HepG2 (cell line): Measurements from ENCODE around the gene PIP5K1A. TPM values are rescaled to one million over a fixed set of nuclear protein-coding genes. Genes with fewer than 3 reads are reported as not detected.

Source experiments
- ARID2 ChIP-seq: sonication (generic); formaldehyde crosslinking; IDR thresholded peaks from 2 replicates; pipeline ENCODE4 v1.8.1; 2022; ENCODE audit warnings: mild to moderate bottlenecking, missing genetic modification reagents, borderline replicate concordance
- HOXA5 ChIP-seq: sonication (generic); formaldehyde crosslinking; IDR thresholded peaks from 2 replicates; pipeline ENCODE4 v1.4.0; 2020; ENCODE audit warnings: missing genetic modification reagents
- U2AF2 ChIP-seq: fragments of 200-400 bp; formaldehyde crosslinking; IDR thresholded peaks from 2 replicates; pipeline ENCODE4 v1.6.1; 2017; ENCODE audit warnings: low read depth, mild to moderate bottlenecking, low read length
- ZNF530 ChIP-seq: sonication (generic); formaldehyde crosslinking; IDR thresholded peaks from 2 replicates; pipeline ENCODE4 v1.5.0; 2020; ENCODE audit warnings: low read depth, mild to moderate bottlenecking, missing genetic modification reagents
- ZNF569 ChIP-seq: sonication (generic); formaldehyde crosslinking; IDR thresholded peaks from 2 replicates; pipeline ENCODE4 v1.5.0; 2020; ENCODE audit warnings: mild to moderate bottlenecking, missing genetic modification reagents, moderate library complexity, borderline replicate concordance
- polyA plus RNA-seq, 8 experiments: library from polyadenylated mRNA; depleted of rRNA in 3 of 8; stranded (reverse) in 7 of 8; unstranded in 1 of 8; fragments of >200 nt; fragmentation: Illumina TruSeq in 4 of 8; extraction: Trizol in 4 of 8; gene quantifications; 2 replicates each; pipeline versions ENCODE4 v1.2.1 to v1.2.3, GENCODE V29; 2011 to 2016; ENCODE audit warnings: low read depth in 4 of 8, missing spikeins in 1 of 8, mixed read lengths in 1 of 8; ENCODE audit not compliant: insufficient read depth in 1 of 8
- total RNA-seq, 5 experiments: library from RNA; depleted of rRNA; stranded (reverse); fragments of >200 nt; fragmentation: Illumina TruSeq; extraction: Trizol; gene quantifications; 2 replicates each; pipeline ENCODE4 v1.2.3, GENCODE V29; 2016; ENCODE audit warnings: low read depth in 1 of 5
- TF ChIP-seq, protein P1 (sequence below): sonication (generic); formaldehyde crosslinking; IDR thresholded peaks from 2 replicates; pipeline ENCODE4 v1.4.0; 2020; ENCODE audit warnings: missing genetic modification reagents, borderline replicate concordance
- TF ChIP-seq, protein P2 (sequence below): sonication (generic); formaldehyde crosslinking; IDR thresholded peaks from 2 replicates; pipeline ENCODE4 v1.4.0; 2020; ENCODE audit warnings: missing genetic modification reagents
- TF ChIP-seq, protein P3 (sequence below): sonication (generic); formaldehyde crosslinking; IDR thresholded peaks from 2 replicates; pipeline ENCODE4 v1.4.0; 2020; ENCODE audit warnings: missing genetic modification reagents

The PIP5K1A gene
- total and polyA plus RNA-seq, 2 of the 13 experiments (the other 11 are each of a cell fraction or from before 2014, with no cell fraction given), result 45.3 to 65.1 TPM

- TF ChIP-seq, protein P1, sequence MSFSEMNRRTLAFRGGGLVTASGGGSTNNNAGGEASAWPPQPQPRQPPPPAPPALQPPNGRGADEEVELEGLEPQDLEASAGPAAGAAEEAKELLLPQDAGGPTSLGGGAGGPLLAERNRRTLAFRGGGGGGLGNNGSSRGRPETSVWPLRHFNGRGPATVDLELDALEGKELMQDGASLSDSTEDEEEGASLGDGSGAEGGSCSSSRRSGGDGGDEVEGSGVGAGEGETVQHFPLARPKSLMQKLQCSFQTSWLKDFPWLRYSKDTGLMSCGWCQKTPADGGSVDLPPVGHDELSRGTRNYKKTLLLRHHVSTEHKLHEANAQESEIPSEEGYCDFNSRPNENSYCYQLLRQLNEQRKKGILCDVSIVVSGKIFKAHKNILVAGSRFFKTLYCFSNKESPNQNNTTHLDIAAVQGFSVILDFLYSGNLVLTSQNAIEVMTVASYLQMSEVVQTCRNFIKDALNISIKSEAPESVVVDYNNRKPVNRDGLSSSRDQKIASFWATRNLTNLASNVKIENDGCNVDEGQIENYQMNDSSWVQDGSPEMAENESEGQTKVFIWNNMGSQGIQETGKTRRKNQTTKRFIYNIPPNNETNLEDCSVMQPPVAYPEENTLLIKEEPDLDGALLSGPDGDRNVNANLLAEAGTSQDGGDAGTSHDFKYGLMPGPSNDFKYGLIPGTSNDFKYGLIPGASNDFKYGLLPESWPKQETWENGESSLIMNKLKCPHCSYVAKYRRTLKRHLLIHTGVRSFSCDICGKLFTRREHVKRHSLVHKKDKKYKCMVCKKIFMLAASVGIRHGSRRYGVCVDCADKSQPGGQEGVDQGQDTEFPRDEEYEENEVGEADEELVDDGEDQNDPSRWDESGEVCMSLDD (CRISPR knock-in tag), result no peak
- TF ChIP-seq, protein P2, sequence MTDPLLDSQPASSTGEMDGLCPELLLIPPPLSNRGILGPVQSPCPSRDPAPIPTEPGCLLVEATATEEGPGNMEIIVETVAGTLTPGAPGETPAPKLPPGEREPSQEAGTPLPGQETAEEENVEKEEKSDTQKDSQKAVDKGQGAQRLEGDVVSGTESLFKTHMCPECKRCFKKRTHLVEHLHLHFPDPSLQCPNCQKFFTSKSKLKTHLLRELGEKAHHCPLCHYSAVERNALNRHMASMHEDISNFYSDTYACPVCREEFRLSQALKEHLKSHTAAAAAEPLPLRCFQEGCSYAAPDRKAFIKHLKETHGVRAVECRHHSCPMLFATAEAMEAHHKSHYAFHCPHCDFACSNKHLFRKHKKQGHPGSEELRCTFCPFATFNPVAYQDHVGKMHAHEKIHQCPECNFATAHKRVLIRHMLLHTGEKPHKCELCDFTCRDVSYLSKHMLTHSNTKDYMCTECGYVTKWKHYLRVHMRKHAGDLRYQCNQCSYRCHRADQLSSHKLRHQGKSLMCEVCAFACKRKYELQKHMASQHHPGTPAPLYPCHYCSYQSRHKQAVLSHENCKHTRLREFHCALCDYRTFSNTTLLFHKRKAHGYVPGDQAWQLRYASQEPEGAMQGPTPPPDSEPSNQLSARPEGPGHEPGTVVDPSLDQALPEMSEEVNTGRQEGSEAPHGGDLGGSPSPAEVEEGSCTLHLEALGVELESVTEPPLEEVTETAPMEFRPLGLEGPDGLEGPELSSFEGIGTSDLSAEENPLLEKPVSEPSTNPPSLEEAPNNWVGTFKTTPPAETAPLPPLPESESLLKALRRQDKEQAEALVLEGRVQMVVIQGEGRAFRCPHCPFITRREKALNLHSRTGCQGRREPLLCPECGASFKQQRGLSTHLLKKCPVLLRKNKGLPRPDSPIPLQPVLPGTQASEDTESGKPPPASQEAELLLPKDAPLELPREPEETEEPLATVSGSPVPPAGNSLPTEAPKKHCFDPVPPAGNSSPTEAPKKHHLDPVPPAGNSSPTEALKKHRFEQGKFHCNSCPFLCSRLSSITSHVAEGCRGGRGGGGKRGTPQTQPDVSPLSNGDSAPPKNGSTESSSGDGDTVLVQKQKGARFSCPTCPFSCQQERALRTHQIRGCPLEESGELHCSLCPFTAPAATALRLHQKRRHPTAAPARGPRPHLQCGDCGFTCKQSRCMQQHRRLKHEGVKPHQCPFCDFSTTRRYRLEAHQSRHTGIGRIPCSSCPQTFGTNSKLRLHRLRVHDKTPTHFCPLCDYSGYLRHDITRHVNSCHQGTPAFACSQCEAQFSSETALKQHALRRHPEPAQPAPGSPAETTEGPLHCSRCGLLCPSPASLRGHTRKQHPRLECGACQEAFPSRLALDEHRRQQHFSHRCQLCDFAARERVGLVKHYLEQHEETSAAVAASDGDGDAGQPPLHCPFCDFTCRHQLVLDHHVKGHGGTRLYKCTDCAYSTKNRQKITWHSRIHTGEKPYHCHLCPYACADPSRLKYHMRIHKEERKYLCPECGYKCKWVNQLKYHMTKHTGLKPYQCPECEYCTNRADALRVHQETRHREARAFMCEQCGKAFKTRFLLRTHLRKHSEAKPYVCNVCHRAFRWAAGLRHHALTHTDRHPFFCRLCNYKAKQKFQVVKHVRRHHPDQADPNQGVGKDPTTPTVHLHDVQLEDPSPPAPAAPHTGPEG (CRISPR knock-in tag), result no peak
- no peak for TF ChIP-seq ARID2 (CRISPR knock-in tag)
- no peak for TF ChIP-seq ZNF530 (CRISPR knock-in tag)
- TF ChIP-seq HOXA5 (CRISPR knock-in tag), result no peak
- no peak for TF ChIP-seq U2AF2
- TF ChIP-seq, protein P3, sequence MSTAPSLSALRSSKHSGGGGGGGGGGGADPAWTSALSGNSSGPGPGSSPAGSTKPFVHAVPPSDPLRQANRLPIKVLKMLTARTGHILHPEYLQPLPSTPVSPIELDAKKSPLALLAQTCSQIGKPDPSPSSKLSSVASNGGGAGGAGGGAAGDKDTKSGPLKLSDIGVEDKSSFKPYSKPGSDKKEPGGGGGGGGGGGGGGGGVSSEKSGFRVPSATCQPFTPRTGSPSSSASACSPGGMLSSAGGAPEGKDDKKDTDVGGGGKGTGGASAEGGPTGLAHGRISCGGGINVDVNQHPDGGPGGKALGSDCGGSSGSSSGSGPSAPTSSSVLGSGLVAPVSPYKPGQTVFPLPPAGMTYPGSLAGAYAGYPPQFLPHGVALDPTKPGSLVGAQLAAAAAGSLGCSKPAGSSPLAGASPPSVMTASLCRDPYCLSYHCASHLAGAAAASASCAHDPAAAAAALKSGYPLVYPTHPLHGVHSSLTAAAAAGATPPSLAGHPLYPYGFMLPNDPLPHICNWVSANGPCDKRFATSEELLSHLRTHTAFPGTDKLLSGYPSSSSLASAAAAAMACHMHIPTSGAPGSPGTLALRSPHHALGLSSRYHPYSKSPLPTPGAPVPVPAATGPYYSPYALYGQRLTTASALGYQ (CRISPR knock-in tag), result no peak
- TF ChIP-seq ZNF569 (CRISPR knock-in tag), result no peak
- TF ChIP-seq, all 625 proteins: peak for 0
These were observed 4.5 kb upstream of the PIP5K1A start (continued) for GRCh38 chr1:151193856-151194255.
